ENCODE results near the gene GPC5.

GRCh38 chr13:92315265-92315664 is 916.8 kb downstream of the GPC5 start:
- TF ChIP-seq CTCF (IDR thresholded peaks at IDR 0.05) (no peak), POLR2A (IDR thresholded peaks at IDR 0.05) (no peak)

All from uterus (tissue), 2 donors.